ENCODE results near the gene IL23R.

Gene IL23R

GRCh38 chr1:67304023-67304422 is 137.8 kb downstream of the IL23R start:
- TF ChIP-seq POLR2A (IDR thresholded peaks at IDR 0.05; ENCODE audit: low read depth, low read length) = no peak
- TF ChIP-seq PAX5 (IDR thresholded peaks at IDR 0.05; ENCODE audit: insufficient read depth, low read length, severe bottlenecking) = no peak
- TF ChIP-seq TAF1 (IDR thresholded peaks at IDR 0.05; ENCODE audit: low read depth, low read length) = no peak
- TF ChIP-seq POU2F2 (IDR thresholded peaks at IDR 0.05; ENCODE audit: low read depth, low read length) = no peak
- TF ChIP-seq SPI1 (IDR thresholded peaks at IDR 0.05; ENCODE audit: low read depth, low read length) = no peak
- TF ChIP-seq POLR2AphosphoS5 (IDR thresholded peaks at IDR 0.05; ENCODE audit: low read depth, low read length) = no peak
- FAIRE-seq = peak; percentile 52

GRCh38 chr1:67306547-67306946 is 140.3 kb downstream of the IL23R start:
- FAIRE-seq (no peak), DNase-seq (ENCODE audit: insufficient read length, low spot score) (no peak)
- TF ChIP-seq PAX5 (IDR thresholded peaks at IDR 0.05; ENCODE audit: insufficient read depth, low read length, severe bottlenecking) = no peak
- TF ChIP-seq POLR2A (IDR thresholded peaks at IDR 0.05; ENCODE audit: low read depth, low read length) = no peak
- TF ChIP-seq POLR2AphosphoS5 (IDR thresholded peaks at IDR 0.05; ENCODE audit: low read depth, low read length) = no peak
- no peak for TF ChIP-seq POU2F2 (IDR thresholded peaks at IDR 0.05; ENCODE audit: low read depth, low read length)
- TF ChIP-seq TAF1 (IDR thresholded peaks at IDR 0.05; ENCODE audit: low read depth, low read length) = no peak
- no peak for TF ChIP-seq SPI1 (IDR thresholded peaks at IDR 0.05; ENCODE audit: low read depth, low read length)

More at GRCh38 chr1:67304023-67304422, 137.8 kb downstream of the IL23R start:
- no peak for DNase-seq (ENCODE audit: insufficient read length, low spot score)

GRCh38 chr1:67307251-67308060 is 141.2 kb downstream of the IL23R start, which contains the start of gene IL12RB2:
Gene IL12RB2, plus strand, starts transcription at chr1:67307873. Its CDS starts 12,496 bp downstream, at chr1:67320369.
- peak; percentile 17 for DNase-seq (ENCODE audit: insufficient read length, low spot score)
- peak; percentile 89 for FAIRE-seq

GRCh38 chr1:67308136-67308535 is 141.9 kb downstream of the IL23R start:
- FAIRE-seq = peak; percentile 61

More at GRCh38 chr1:67307251-67308060, 141.2 kb downstream of the IL23R start, which contains the start of gene IL12RB2:
- 0 out of 2 replicates have a peak, but pooled peaks have one; percentile 39 for TF ChIP-seq POLR2AphosphoS5 (IDR thresholded peaks at IDR 0.05; ENCODE audit: low read depth, low read length)
- no peak for TF ChIP-seq POLR2A (IDR thresholded peaks at IDR 0.05; ENCODE audit: low read depth, low read length)

More at GRCh38 chr1:67308136-67308535, 141.9 kb downstream of the IL23R start:
- DNase-seq (ENCODE audit: insufficient read length, low spot score) = no peak
- TF ChIP-seq SPI1 (IDR thresholded peaks at IDR 0.05; ENCODE audit: low read depth, low read length) (no peak), POU2F2 (IDR thresholded peaks at IDR 0.05; ENCODE audit: low read depth, low read length) (no peak), PAX5 (IDR thresholded peaks at IDR 0.05; ENCODE audit: insufficient read depth, low read length, severe bottlenecking) (no peak), POLR2A (IDR thresholded peaks at IDR 0.05; ENCODE audit: low read depth, low read length) (no peak), TAF1 (IDR thresholded peaks at IDR 0.05; ENCODE audit: low read depth, low read length) (no peak), POLR2AphosphoS5 (IDR thresholded peaks at IDR 0.05; ENCODE audit: low read depth, low read length) (no peak)
